GM19025 (cell line): ENCODE data around the gene ANKRD44.

Source experiments
- ATAC-seq: cut with Tn5 transposase; IDR thresholded peaks from one replicate; pipeline ENCODE4 v1.9.1; 2021; ENCODE audit warnings: mild to moderate bottlenecking, low read depth, moderate library complexity; ENCODE audit not compliant: unreplicated experiment

Gene ANKRD44

GRCh38 chr2:197159661-197160211, 150.8 kb downstream of the ANKRD44 start:
- no peak for ATAC-seq

- no peak for ATAC-seq
Measured at GRCh38 chr2:197158591-197159550, 151.7 kb downstream of the ANKRD44 start.

GRCh38 chr2:197157879-197158537, 152.6 kb downstream of the ANKRD44 start:
- no peak for ATAC-seq

GRCh38 chr2:197156771-197157170, 153.8 kb downstream of the ANKRD44 start:
- ATAC-seq = no peak

- ATAC-seq = peak; percentile 73
Measured at GRCh38 chr2:197152451-197153228, 157.9 kb downstream of the ANKRD44 start.

GRCh38 chr2:197149546-197149945, 161.0 kb downstream of the ANKRD44 start:
- ATAC-seq = no peak

- no peak for ATAC-seq
Measured at GRCh38 chr2:197148401-197148800, 162.2 kb downstream of the ANKRD44 start.

- no peak for ATAC-seq
Measured at GRCh38 chr2:197147942-197148341, 162.6 kb downstream of the ANKRD44 start.

- ATAC-seq = no peak
Measured at GRCh38 chr2:197146995-197147394, 163.6 kb downstream of the ANKRD44 start.

GRCh38 chr2:197145471-197146056, 165.0 kb downstream of the ANKRD44 start:
- peak; percentile 93 for ATAC-seq

GRCh38 chr2:197144183-197144582, 166.4 kb downstream of the ANKRD44 start:
- no peak for ATAC-seq

GRCh38 chr2:197141702-197142473, 168.7 kb downstream of the ANKRD44 start:
- ATAC-seq = no peak

GRCh38 chr2:197140045-197140444, 170.5 kb downstream of the ANKRD44 start:
- ATAC-seq = no peak

- ATAC-seq = no peak
Measured at GRCh38 chr2:197138506-197138905, 172.1 kb downstream of the ANKRD44 start.

GRCh38 chr2:197137826-197138477, 172.6 kb downstream of the ANKRD44 start:
- ATAC-seq = no peak

GRCh38 chr2:197137231-197137630, 173.3 kb downstream of the ANKRD44 start:
- no peak for ATAC-seq

- ATAC-seq = no peak
Measured at GRCh38 chr2:197136452-197136851, 174.1 kb downstream of the ANKRD44 start.

- no peak for ATAC-seq
Measured at GRCh38 chr2:197135806-197136205, 174.8 kb downstream of the ANKRD44 start.

GRCh38 chr2:197134206-197134605, 176.4 kb downstream of the ANKRD44 start:
- no peak for ATAC-seq
